ENCODE data around the gene ELF1.

GRCh38 chr13:41012536-41012935, 6.6 kb downstream of the ELF1 start:
- TF ChIP-seq CTCF (conservative IDR thresholded peaks at IDR 0.05 in 1 of 2, IDR thresholded peaks at IDR 0.05 in 1 of 2; ENCODE audit: low read depth in 1 of 2, low read length in 2 of 2): no peak
- no peak for TF ChIP-seq EZH2 (IDR thresholded peaks at IDR 0.05; ENCODE audit: low read length, missing control alignments)

Measured in fibroblast of lung (primary cell).